B cell (primary cell): ENCODE measurements around the gene TMEM185B. TPM values are rescaled to one million over a fixed set of nuclear protein-coding genes. Genes with fewer than 3 reads are reported as not detected.

Experiments
- ATAC-seq: fragments of 200-7000 bp; cut with Tn5 transposase; one replicate; pipeline ENCODE4 v1.10.0; 2021; ENCODE audit warnings: low read depth, mild to moderate bottlenecking, moderate number of reproducible peaks, moderate library complexity
- CTCF ChIA-PET: fragments of 350-600 bp; sonication (Branson Sonifier 250); formaldehyde crosslinking; loops from one replicate; lab custom pipeline; 2021; ENCODE audit warnings: antibody characterized with exemption, inconsistent platforms; lab: Charles Lee
- POLR2A ChIA-PET: fragments of 350-600 bp; sonication (Branson Sonifier 250); formaldehyde crosslinking; loops from one replicate; lab custom pipeline; 2021; ENCODE audit warnings: antibody characterized with exemption; lab: Charles Lee
- DNase-seq: peaks from one replicate; pipeline ENCODE4 v3.0.0; 2013
- H2AFZ ChIP-seq: 2 replicates; pipeline ENCODE4 v1.6.1; 2012; ENCODE audit warnings: mild to moderate bottlenecking, low read depth, low read length; ENCODE audit not compliant: insufficient read depth, poor library complexity, severe bottlenecking
- H3K27ac ChIP-seq, 2 donors: 1 replicate in 1 of 2; 2 replicates in 1 of 2; pipeline ENCODE4 v1.5.1; 2012 to 2013; ENCODE audit warnings: low read length in 2 of 2, mild to moderate bottlenecking in 2 of 2, moderate library complexity in 1 of 2
- H3K27me3 ChIP-seq, 4 experiments: fragments of 200-600 bp in 1 of 4; sonication (generic) in 1 of 4; replicated peaks in 1 of 4; 1 replicate in 2 of 4; 2 replicates in 2 of 4; pipeline versions ENCODE4 v1.6.1 to v1.7.0; 2013 to 2016; ENCODE audit warnings: low read length in 3 of 4, mild to moderate bottlenecking in 2 of 4, mixed read lengths in 1 of 4, moderate library complexity in 1 of 4; ENCODE audit not compliant: insufficient read depth in 4 of 4, control insufficient read depth in 3 of 4; ENCODE audit errors: control extremely low read depth in 1 of 4
- H3K36me3 ChIP-seq, 2 experiments: replicated peaks in 1 of 2; 1 replicate in 1 of 2; 2 replicates in 1 of 2; pipeline versions ENCODE4 v1.6.1 to v1.7.1; 2013; ENCODE audit warnings: low read length in 1 of 2; ENCODE audit not compliant: insufficient read depth in 2 of 2, control insufficient read depth in 1 of 2; ENCODE audit errors: control extremely low read depth in 1 of 2, extremely low read depth in 1 of 2
- H3K4me1 ChIP-seq, 2 donors: fragments of 200-600 bp in 1 of 2; sonication (generic) in 1 of 2; 1 replicate in 1 of 2; 2 replicates in 1 of 2; pipeline versions ENCODE4 v1.5.1 to v1.6.1; 2013 to 2017; ENCODE audit warnings: low read length in 2 of 2; ENCODE audit not compliant: control insufficient read depth in 2 of 2, insufficient read depth in 2 of 2
- H3K4me2 ChIP-seq: replicated peaks from 2 replicates; pipeline ENCODE3; 2012; ENCODE audit warnings: mild to moderate bottlenecking, low read depth, low read length; ENCODE audit not compliant: poor library complexity, severe bottlenecking
- H3K4me3 ChIP-seq, 5 experiments: fragments of 200-600 bp in 1 of 5; sonication (generic) in 1 of 5; 1 replicate in 3 of 5; 2 replicates in 2 of 5; pipeline versions ENCODE4 v1.5.1 to v1.7.0; 2011 to 2016; ENCODE audit warnings: low read length in 4 of 5, mild to moderate bottlenecking in 4 of 5, low read depth in 2 of 5, control low read depth in 1 of 5, moderate library complexity in 1 of 5; ENCODE audit not compliant: insufficient read depth in 1 of 5; ENCODE audit errors: control extremely low read depth in 1 of 5, extremely low read depth in 1 of 5
- H3K79me2 ChIP-seq: fragments of 200-600 bp; sonication (generic); one replicate; pipeline ENCODE4 v1.6.0; 2016; ENCODE audit warnings: low read length; ENCODE audit not compliant: control insufficient read depth, insufficient read depth
- H3K9ac ChIP-seq: fragments of 200-600 bp; sonication (generic); 2 replicates; pipeline ENCODE4 v1.6.1; 2017; ENCODE audit warnings: mild to moderate bottlenecking, low read length, moderate library complexity
- H3K9me3 ChIP-seq, 3 donors: one replicate each; pipeline versions ENCODE4 v1.6.1 to v1.7.1; 2013; ENCODE audit warnings: low read length in 2 of 3; ENCODE audit not compliant: control insufficient read depth in 2 of 3, insufficient read depth in 1 of 3; ENCODE audit errors: control extremely low read depth in 1 of 3
- H4K20me1 ChIP-seq: 2 replicates; pipeline ENCODE4 v1.6.0; 2012; ENCODE audit warnings: mild to moderate bottlenecking, low read length; ENCODE audit not compliant: insufficient read depth, control insufficient read depth, poor library complexity, severe bottlenecking
- H3K27ac Mint-ChIP-seq: one replicate; pipeline ENCODE4 v1.8.0; 2021; ENCODE audit warnings: mixed read lengths
- H3K27me3 Mint-ChIP-seq: one replicate; pipeline ENCODE4 v1.8.0; 2021; ENCODE audit warnings: mixed read lengths
- H3K4me1 Mint-ChIP-seq: one replicate; pipeline ENCODE4 v1.8.0; 2021; ENCODE audit warnings: mixed read lengths
- H3K4me3 Mint-ChIP-seq: one replicate; pipeline ENCODE4 v1.8.0; 2021; ENCODE audit warnings: mixed read lengths
- H3K9me3 Mint-ChIP-seq: one replicate; pipeline ENCODE4 v1.8.0; 2022; ENCODE audit warnings: mixed read lengths; ENCODE audit not compliant: insufficient read depth
- CTCF ChIP-seq: fragments of 200-600 bp; IDR thresholded peaks from one replicate; pipeline ENCODE4 v1.8.0; 2022; ENCODE audit warnings: antibody characterized with exemption, mild to moderate bottlenecking
- EZH2 ChIP-seq: IDR thresholded peaks from 2 replicates; pipeline ENCODE4 v1.6.1; 2012; ENCODE audit warnings: borderline replicate concordance, low read depth, mild to moderate bottlenecking, moderate library complexity, low read length; ENCODE audit not compliant: insufficient read depth, poor library complexity, severe bottlenecking
- WGBS: methylation state at CpG from one replicate; pipeline ENCODE4 v1.1.5; 2013; ENCODE audit warnings: missing lambda C conversion rate; ENCODE audit not compliant: insufficient coverage; 5-methylcytosine and 5-hydroxymethylcytosine counted together
- intact Hi-C: fragments of 100-400 bp; cut with micrococcal nuclease; formaldehyde crosslinking; loops from one replicate; pipeline ENCODE4 v1.10.0; 2022
- polyA plus RNA-seq: library from polyadenylated mRNA; depleted of rRNA; stranded (reverse); fragments of >200 nt; gene quantifications from 2 replicates; pipeline ENCODE4 v1.2.3, GENCODE V29; 2012
- total RNA-seq, 2 donors: library from RNA; stranded (reverse); fragments of 120-200 nt in 1 of 2; gene quantifications; 1 replicate in 1 of 2; 2 replicates in 1 of 2; pipeline versions ENCODE4 v1.2.3 to v1.2.4, GENCODE V29; 2013 to 2022

Gene TMEM185B
- total and polyA plus RNA-seq, 2 donors (not counting 1 experiment from before 2014, with no cell fraction given), result 29.6 to 36.4 TPM

DNA sequence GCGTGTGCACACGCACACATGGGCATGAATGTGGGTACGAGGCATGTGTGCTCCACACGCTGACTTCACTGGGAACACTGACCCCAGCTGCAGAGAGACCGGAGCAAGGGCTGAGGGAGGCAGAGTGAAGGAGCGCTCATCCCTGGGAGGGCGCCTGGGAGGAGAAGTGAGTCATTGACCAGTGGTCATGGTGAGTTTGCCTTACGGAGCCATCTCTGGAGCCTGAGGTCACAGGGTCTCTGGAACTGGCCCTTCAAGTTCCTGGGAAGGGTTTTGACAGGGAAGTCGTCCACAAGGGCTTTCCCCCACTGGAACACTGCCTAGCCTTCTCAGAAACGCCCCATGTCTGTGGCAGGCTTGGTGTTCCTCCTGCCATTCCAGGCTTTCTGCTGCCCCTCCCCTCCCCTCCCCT is 14.3 kb upstream of the TMEM185B start:
- Histone ChIP-seq H3K9ac (no peak overlapping the region), H3K36me3 (no peaks in the 10 kb centered on the region), H3K27ac (no peak overlapping the region), H3K4me2 (no peak overlapping the region), H3K9me3 (no peaks in the 10 kb centered on the region), H3K27me3 (no peaks in the 10 kb centered on the region), H3K4me1 (peaks cover 11 to 12% of the 10 kb centered on the region in 2 donors), H2AFZ (no peak overlapping the region), H4K20me1 (no peaks in the 10 kb centered on the region), H3K4me3 (no peak overlapping the region), H3K79me2 (peaks cover 8% of the 10 kb centered on the region)
- ChIA-PET CTCF (no interaction called here), POLR2A (no interaction called here)
- ATAC-seq (no peak), DNase-seq (no peak)
- Mint-ChIP-seq H3K27ac (no peak overlapping the region), H3K9me3 (no peaks in the 10 kb centered on the region), H3K4me1 (peaks cover 14% of the 10 kb centered on the region), H3K4me3 (no peak overlapping the region), H3K27me3 (no peaks in the 10 kb centered on the region)
- WGBS, result 95% methylated on average over 8 of the region's 10 CpGs
- intact Hi-C loops, result no loop called here
- TF ChIP-seq EZH2 (no peak), CTCF (no peak)

GRCh38 chr2:120236791-120237190 is 13.6 kb upstream of the TMEM185B start:
- WGBS, result 90% methylated on average over 2 of the region's 5 CpGs
- Histone ChIP-seq H3K4me3 (no peak overlapping the region), H4K20me1 (no peaks in the 10 kb centered on the region), H3K36me3 (no peaks in the 10 kb centered on the region), H3K4me1 (peaks cover 13 to 16% of the 10 kb centered on the region in 2 donors), H3K27ac (no peak overlapping the region), H3K27me3 (no peaks in the 10 kb centered on the region), H3K9me3 (no peaks in the 10 kb centered on the region), H3K4me2 (no peak overlapping the region), H3K9ac (no peak overlapping the region), H3K79me2 (peaks cover 9% of the 10 kb centered on the region), H2AFZ (no peak overlapping the region)
- TF ChIP-seq EZH2, result no peak
- TF ChIP-seq CTCF, result no peak
- intact Hi-C loops, result no loop called here
- H3K4me3 Mint-ChIP-seq, result no peak overlapping the region
- no peaks in the 10 kb centered on the region for H3K27me3 Mint-ChIP-seq
- CTCF ChIA-PET, result no interaction called here
- DNase-seq, result no peak
- H3K4me1 Mint-ChIP-seq, result peaks cover 21% of the 10 kb centered on the region
- H3K27ac Mint-ChIP-seq, result no peak overlapping the region
- no peak for ATAC-seq
- POLR2A ChIA-PET, result no interaction called here
- no peaks in the 10 kb centered on the region for H3K9me3 Mint-ChIP-seq
